ENCODE measurements around the gene FUOM.

DNA sequence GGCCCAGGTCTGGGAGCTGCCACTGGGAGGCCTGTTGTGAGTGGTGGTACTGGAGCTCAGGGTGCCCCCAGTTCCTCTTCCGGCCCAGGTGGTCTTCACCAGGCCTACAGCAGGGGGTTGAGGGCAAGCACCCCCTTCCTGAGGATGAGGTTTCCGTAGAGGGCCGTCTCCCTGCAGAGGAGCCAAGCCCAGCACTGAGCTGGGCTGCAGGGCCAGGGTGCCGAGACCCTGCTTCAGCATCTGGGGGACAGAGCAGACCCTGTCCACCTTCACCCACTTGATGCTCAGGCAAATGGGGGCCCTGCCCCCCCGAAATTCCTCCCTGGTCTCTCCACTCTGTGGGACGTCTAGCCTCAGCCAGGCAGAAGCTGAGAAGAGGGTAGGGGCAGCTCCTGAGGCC lies 2.6 kb downstream of the FUOM start:
- TF ChIP-seq EP300 (IDR thresholded peaks at IDR 0.05; ENCODE audit: borderline replicate concordance) (no peak), REST (IDR thresholded peaks at IDR 0.05; ENCODE audit: low read depth) (no peak)
- TF ChIP-seq, protein P1, sequence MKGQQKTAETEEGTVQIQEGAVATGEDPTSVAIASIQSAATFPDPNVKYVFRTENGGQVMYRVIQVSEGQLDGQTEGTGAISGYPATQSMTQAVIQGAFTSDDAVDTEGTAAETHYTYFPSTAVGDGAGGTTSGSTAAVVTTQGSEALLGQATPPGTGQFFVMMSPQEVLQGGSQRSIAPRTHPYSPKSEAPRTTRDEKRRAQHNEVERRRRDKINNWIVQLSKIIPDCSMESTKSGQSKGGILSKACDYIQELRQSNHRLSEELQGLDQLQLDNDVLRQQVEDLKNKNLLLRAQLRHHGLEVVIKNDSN (IDR thresholded peaks at IDR 0.05): no peak
- TF ChIP-seq, protein P2, sequence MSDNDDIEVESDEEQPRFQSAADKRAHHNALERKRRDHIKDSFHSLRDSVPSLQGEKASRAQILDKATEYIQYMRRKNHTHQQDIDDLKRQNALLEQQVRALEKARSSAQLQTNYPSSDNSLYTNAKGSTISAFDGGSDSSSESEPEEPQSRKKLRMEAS (IDR thresholded peaks at IDR 0.05): no peak

Data from Ishikawa (cell line).